ENCODE data around the gene SMARCC1. TPM values are rescaled to one million over a fixed set of nuclear protein-coding genes. Genes with fewer than 3 reads are reported as not detected.

Gene SMARCC1
- total RNA-seq, 6 experiments from 2014 or later, result 65.8 to 81.9 (median 69.2) TPM

DNA sequence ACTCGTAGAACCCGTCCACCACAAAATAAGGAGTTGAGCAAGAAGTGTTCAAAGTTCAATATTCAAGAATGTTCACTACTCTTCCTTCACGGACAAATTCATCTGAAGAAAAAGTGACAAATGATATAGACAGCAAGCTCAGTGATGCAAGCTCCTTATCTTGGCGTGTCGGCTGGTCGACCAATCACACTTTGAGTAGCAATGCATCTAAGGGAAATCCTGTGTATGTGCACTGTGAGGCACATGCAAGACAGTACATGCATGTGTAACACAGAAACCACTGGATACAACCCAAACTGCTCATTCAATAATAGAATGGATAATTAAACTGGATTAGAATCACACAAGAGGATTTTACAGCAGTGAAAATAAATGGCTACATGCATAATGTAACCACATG lies 138.6 kb downstream of the SMARCC1 start:
- Mint-ChIP-seq H3K27me3 (ENCODE audit: insufficient read depth) (no peaks in the 10 kb centered on the region; the same call in 1 of the 2 replicates), H3K36me3 (ENCODE audit: low read depth) (no peaks in the 10 kb centered on the region), H3K4me1 (ENCODE audit: low read depth) (peaks cover 20% of the 10 kb centered on the region), H3K4me3 (no peak overlapping the region), H3K27ac (no peak overlapping the region), H3K9me3 (no peaks in the 10 kb centered on the region)
- no peak for TF ChIP-seq CTCF (IDR thresholded peaks at IDR 0.05)
- DNase-seq, result no peak

GRCh38 chr3:47641739-47642138 lies 140.0 kb downstream of the SMARCC1 start:
- Mint-ChIP-seq H3K36me3 (ENCODE audit: low read depth) (peaks cover 4% of the 10 kb centered on the region; the same call in 1 of the 2 replicates), H3K27me3 (ENCODE audit: insufficient read depth) (no peaks in the 10 kb centered on the region; the same call in 1 of the 2 replicates), H3K4me1 (ENCODE audit: low read depth) (peaks cover 17% of the 10 kb centered on the region), H3K4me3 (no peak overlapping the region), H3K27ac (no peak overlapping the region), H3K9me3 (no peaks in the 10 kb centered on the region)
- no peak for TF ChIP-seq CTCF (IDR thresholded peaks at IDR 0.05)
- DNase-seq, result no peak

DNA sequence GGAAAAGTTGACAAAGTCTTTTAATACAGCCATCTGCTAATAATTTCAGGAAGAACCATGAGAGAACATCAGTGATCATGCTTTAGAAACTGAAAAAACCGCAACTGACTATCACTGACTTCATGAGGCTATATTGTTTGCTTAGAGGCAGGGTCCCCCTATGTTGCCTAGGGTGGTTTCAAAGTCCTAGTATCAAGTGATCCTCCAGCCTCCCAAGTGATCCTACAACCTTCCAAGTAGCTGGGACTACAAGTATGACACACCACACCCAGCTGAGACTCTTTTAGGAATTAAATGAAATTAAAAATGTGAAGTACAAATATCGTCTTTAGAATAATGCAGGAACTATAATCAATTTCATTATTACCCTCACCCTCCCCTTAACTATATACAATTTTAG lies 144.8 kb downstream of the SMARCC1 start:
- DNase-seq, result no peak
- Mint-ChIP-seq H3K36me3 (ENCODE audit: low read depth) (peaks cover 18% of the 10 kb centered on the region), H3K4me3 (no peak overlapping the region), H3K27me3 (ENCODE audit: insufficient read depth) (no peaks in the 10 kb centered on the region; the same call in 1 of the 2 replicates), H3K4me1 (ENCODE audit: low read depth) (no peaks in the 10 kb centered on the region), H3K27ac (no peak overlapping the region), H3K9me3 (no peaks in the 10 kb centered on the region)
- TF ChIP-seq CTCF (IDR thresholded peaks at IDR 0.05), result no peak

- H3K4me3 Mint-ChIP-seq, result no peak overlapping the region
- H3K4me1 Mint-ChIP-seq (ENCODE audit: low read depth), result no peaks in the 10 kb centered on the region
- no peaks in the 10 kb centered on the region for H3K9me3 Mint-ChIP-seq
- H3K27me3 Mint-ChIP-seq (ENCODE audit: insufficient read depth), result no peaks in the 10 kb centered on the region; the same call in 1 of the 2 replicates
- H3K27ac Mint-ChIP-seq, result no peak overlapping the region
- no peak for DNase-seq
- H3K36me3 Mint-ChIP-seq (ENCODE audit: low read depth), result peaks cover 22% of the 10 kb centered on the region
- no peak for TF ChIP-seq CTCF (IDR thresholded peaks at IDR 0.05)
Measured at GRCh38 chr3:47636225-47636624, 145.5 kb downstream of the SMARCC1 start.

DNA sequence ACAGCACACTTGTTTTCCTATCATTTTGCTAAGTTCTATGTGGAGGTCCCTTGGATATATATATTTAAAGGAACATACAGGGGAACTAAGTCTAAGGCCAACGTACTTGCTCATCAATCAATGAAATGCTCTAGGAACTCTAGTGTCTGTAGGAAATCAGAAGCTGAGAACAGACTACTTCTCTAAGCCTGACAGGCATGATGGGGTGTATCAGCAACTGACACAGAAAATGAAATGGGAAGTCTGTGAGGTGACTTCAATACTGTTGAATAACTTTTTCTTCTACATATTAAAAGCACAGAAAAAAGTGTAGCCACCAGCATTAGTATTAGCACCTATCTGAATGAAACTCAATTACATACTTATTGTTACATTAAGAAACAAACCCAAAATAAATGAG lies 146.2 kb downstream of the SMARCC1 start:
- H3K4me1 Mint-ChIP-seq (ENCODE audit: low read depth), result no peaks in the 10 kb centered on the region
- no peak for DNase-seq
- H3K27ac Mint-ChIP-seq, result no peak overlapping the region
- H3K9me3 Mint-ChIP-seq, result no peaks in the 10 kb centered on the region
- H3K4me3 Mint-ChIP-seq, result no peak overlapping the region
- peaks cover 26% of the 10 kb centered on the region for H3K36me3 Mint-ChIP-seq (ENCODE audit: low read depth)
- H3K27me3 Mint-ChIP-seq (ENCODE audit: insufficient read depth), result no peaks in the 10 kb centered on the region
- TF ChIP-seq CTCF (IDR thresholded peaks at IDR 0.05), result no peak

DNA sequence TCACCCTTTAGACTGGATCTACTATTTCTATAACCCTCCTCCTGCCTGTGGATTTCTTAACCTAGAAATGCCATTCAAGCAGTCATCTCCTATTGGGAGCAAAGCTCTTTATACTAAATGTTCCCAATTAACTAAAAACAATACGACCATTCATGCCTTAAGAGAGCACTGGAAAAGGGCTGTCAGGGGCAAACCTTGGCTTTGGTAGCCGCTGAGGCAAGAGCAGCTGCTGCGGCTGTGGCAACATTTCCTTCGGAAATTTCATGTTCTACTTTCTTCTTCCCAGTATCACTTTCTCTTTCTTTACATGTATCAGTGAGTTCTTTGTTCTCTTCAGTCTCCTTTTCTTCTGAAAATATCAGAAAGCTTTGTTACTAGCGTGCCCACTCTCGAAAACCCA lies 146.7 kb downstream of the SMARCC1 start:
- DNase-seq, result no peak
- TF ChIP-seq CTCF (IDR thresholded peaks at IDR 0.05), result no peak
- peaks cover 26% of the 10 kb centered on the region for H3K36me3 Mint-ChIP-seq (ENCODE audit: low read depth)
- H3K4me1 Mint-ChIP-seq (ENCODE audit: low read depth), result no peaks in the 10 kb centered on the region
- H3K4me3 Mint-ChIP-seq, result no peak overlapping the region
- no peaks in the 10 kb centered on the region for H3K9me3 Mint-ChIP-seq
- no peaks in the 10 kb centered on the region for H3K27me3 Mint-ChIP-seq (ENCODE audit: insufficient read depth)
- no peak overlapping the region for H3K27ac Mint-ChIP-seq

Data from HFFc6 (cell line).